Caki2 (cell line): Measurements from ENCODE around the gene TADA3. TPM values are rescaled to one million over a fixed set of nuclear protein-coding genes. Genes with fewer than 3 reads are reported as not detected.

Source experiments
- DNase-seq: peaks from one replicate; pipeline ENCODE4 v3.0.0-alpha.2; 2015; ENCODE audit warnings: low read depth
- in situ Hi-C: cut with HindIII; loops from 2 replicates; pipeline ENCODE4 v1.10.0; 2016; ENCODE audit warnings: low sequenced_read_pairs, low pct_unique_long_range_greater_than_20kb, mixed read lengths
- total RNA-seq: library from RNA; depleted of rRNA; stranded (reverse); fragments of >200 nt; shearing (Covaris generic); gene quantifications from 2 replicates; pipeline ENCODE4 v1.2.3, GENCODE V29; 2014; ENCODE audit warnings: low replicate concordance

Gene TADA3
- total RNA-seq, 1 experiment from 2014 or later, result 86.1 TPM

- no peak for DNase-seq
- in situ Hi-C loops, result no loop called here
Measured at GRCh38 chr3:9791127-9791526, 1.1 kb downstream of the TADA3 start.

GRCh38 chr3:9787714-9788113 lies 4.6 kb downstream of the TADA3 start:
- in situ Hi-C loops, result no loop called here

GRCh38 chr3:9786825-9787669 lies 5.2 kb downstream of the TADA3 start:
- in situ Hi-C loops, result no loop called here
- DNase-seq, result no peak

More at GRCh38 chr3:9787714-9788113, 4.6 kb downstream of the TADA3 start:
- no peak for DNase-seq

- in situ Hi-C loops, result no loop called here
- DNase-seq, result no peak
Measured at GRCh38 chr3:9786209-9786739, 6.0 kb downstream of the TADA3 start.

GRCh38 chr3:9785602-9786001 lies 6.7 kb downstream of the TADA3 start:
- in situ Hi-C loops, result no loop called here
- DNase-seq, result no peak

- no peak for DNase-seq
- in situ Hi-C loops, result no loop called here
Measured at GRCh38 chr3:9784965-9785364, 7.3 kb downstream of the TADA3 start.

GRCh38 chr3:9783954-9784353 lies 8.3 kb downstream of the TADA3 start:
- in situ Hi-C loops, result no loop called here
- DNase-seq, result no peak

- in situ Hi-C loops, result no loop called here
- DNase-seq, result no peak
Measured at GRCh38 chr3:9782770-9783169, 9.5 kb downstream of the TADA3 start.

GRCh38 chr3:9781978-9782603 lies 10.2 kb downstream of the TADA3 start:
- in situ Hi-C loops, result no loop called here
- DNase-seq, result no peak

- DNase-seq, result no peak
- in situ Hi-C loops, result no loop called here
Measured at GRCh38 chr3:9781551-9781950, 10.7 kb downstream of the TADA3 start.

- no peak for DNase-seq
- in situ Hi-C loops, result no loop called here
Measured at GRCh38 chr3:9780910-9781309, 11.4 kb downstream of the TADA3 start.

- no peak for DNase-seq
Measured at GRCh38 chr3:9780458-9780812, 11.8 kb downstream of the TADA3 start.

GRCh38 chr3:9779721-9780457 lies 12.4 kb downstream of the TADA3 start:
- in situ Hi-C loops, result no loop called here
- no peak for DNase-seq

More at GRCh38 chr3:9780458-9780812, 11.8 kb downstream of the TADA3 start:
- in situ Hi-C loops, result no loop called here

GRCh38 chr3:9779075-9779593 lies 13.1 kb downstream of the TADA3 start:
- DNase-seq, result no peak
- in situ Hi-C loops, result no loop called here

- in situ Hi-C loops, result no loop called here
- DNase-seq, result no peak
Measured at GRCh38 chr3:9778143-9779074, 13.9 kb downstream of the TADA3 start.

GRCh38 chr3:9777694-9778021 lies 14.6 kb downstream of the TADA3 start:
- no peak for DNase-seq
- in situ Hi-C loops, result no loop called here

- in situ Hi-C loops, result no loop called here
- no peak for DNase-seq
Measured at GRCh38 chr3:9776896-9777693, 15.2 kb downstream of the TADA3 start.
